WTC11 (cell line): ENCODE data around the gene FCRL6. TPM values are rescaled to one million over a fixed set of nuclear protein-coding genes. Genes with fewer than 3 reads are reported as not detected.
A peak's percentile ranks its signal among the peaks of the same experiment; 100 is the strongest.

Experiments used
- ATAC-seq: fragments of 200-7000 bp; cut with Tn5 transposase; 2 replicates; pipeline ENCODE4 v1.10.0; 2021; ENCODE audit warnings: mild to moderate bottlenecking, moderate library complexity
- CTCF ChIA-PET: fragments of 300-600 bp; sonication (Branson Sonifier 250); formaldehyde crosslinking; loops from one replicate; lab custom pipeline; 2021; ENCODE audit warnings: antibody characterized with exemption; lab: Charles Lee
- POLR2A ChIA-PET: fragments of 350-600 bp; sonication (Branson Sonifier 250); formaldehyde crosslinking; loops from one replicate; lab custom pipeline; 2021; ENCODE audit warnings: antibody characterized with exemption; lab: Charles Lee
- DNase-seq: peaks from one replicate; pipeline ENCODE4 v3.0.0; 2021; ENCODE audit warnings: low spot score
- H3K27ac Mint-ChIP-seq: 2 replicates; pipeline ENCODE4 v1.8.0; 2021; ENCODE audit warnings: mixed read lengths
- H3K27me3 Mint-ChIP-seq: 2 replicates; pipeline ENCODE4 v1.8.0; 2021; ENCODE audit warnings: low read depth, mild to moderate bottlenecking, moderate library complexity, mixed read lengths
- H3K36me3 Mint-ChIP-seq: 2 replicates; pipeline ENCODE4 v1.8.0; 2021; ENCODE audit warnings: mixed read lengths
- H3K4me1 Mint-ChIP-seq: 2 replicates; pipeline ENCODE4 v1.8.0; 2022; ENCODE audit warnings: mixed read lengths
- H3K4me3 Mint-ChIP-seq: 2 replicates; pipeline ENCODE4 v1.8.0; 2021; ENCODE audit warnings: mild to moderate bottlenecking, moderate library complexity, mixed read lengths
- H3K9me3 Mint-ChIP-seq: 2 replicates; pipeline ENCODE4 v1.8.0; 2021; ENCODE audit warnings: mixed read lengths
- CREM ChIP-seq: sonication (generic); formaldehyde crosslinking; IDR thresholded peaks from 2 replicates; pipeline ENCODE4 v1.8.1; 2022; ENCODE audit warnings: mild to moderate bottlenecking, missing genetic modification reagents, moderate library complexity
- ELF4 ChIP-seq: sonication (generic); formaldehyde crosslinking; IDR thresholded peaks from 2 replicates; pipeline ENCODE4 v1.8.1; 2022; ENCODE audit warnings: low read depth, mild to moderate bottlenecking, moderate library complexity, missing genetic modification reagents
- EMX1 ChIP-seq: fragments of 250-450 bp; sonication (Bioruptor Pico); IDR thresholded peaks from 2 replicates; pipeline ENCODE4 v1.8.0; 2021; ENCODE audit warnings: mild to moderate bottlenecking
- FOXP1 ChIP-seq: sonication (generic); formaldehyde crosslinking; IDR thresholded peaks from 2 replicates; pipeline ENCODE4 v1.8.0; 2022; ENCODE audit warnings: missing genetic modification reagents, mild to moderate bottlenecking, moderate library complexity, borderline replicate concordance
- GABPB1 ChIP-seq: sonication (generic); formaldehyde crosslinking; IDR thresholded peaks from 2 replicates; pipeline ENCODE4 v1.8.1; 2023; ENCODE audit warnings: mild to moderate bottlenecking, missing genetic modification reagents
- IRF2 ChIP-seq: sonication (generic); formaldehyde crosslinking; IDR thresholded peaks from 2 replicates; pipeline ENCODE4 v1.8.0; 2022; ENCODE audit warnings: low read depth, missing genetic modification reagents, borderline replicate concordance
- JAZF1 ChIP-seq: fragments of 250-450 bp; sonication (Bioruptor Pico); IDR thresholded peaks from 2 replicates; pipeline ENCODE4 v1.9.0; 2021; ENCODE audit warnings: moderate library complexity, mild to moderate bottlenecking, inconsistent platforms
- JUN ChIP-seq: sonication (generic); formaldehyde crosslinking; IDR thresholded peaks from 2 replicates; pipeline ENCODE4 v1.8.0; 2023; ENCODE audit warnings: mild to moderate bottlenecking, missing genetic modification reagents
- MXD4 ChIP-seq: fragments of 250-450 bp; sonication (Bioruptor Pico); IDR thresholded peaks from 2 replicates; pipeline ENCODE4 v1.8.0; 2021; ENCODE audit warnings: mild to moderate bottlenecking, moderate library complexity, borderline replicate concordance
- NR3C1 ChIP-seq: sonication (generic); formaldehyde crosslinking; conservative IDR thresholded peaks from 2 replicates; pipeline ENCODE4 v1.8.1; 2023; ENCODE audit warnings: low read depth, mild to moderate bottlenecking, missing genetic modification reagents
- RORB ChIP-seq: fragments of 250-450 bp; sonication (Bioruptor Pico); IDR thresholded peaks from 2 replicates; pipeline ENCODE4 v1.9.0; 2021; ENCODE audit warnings: mild to moderate bottlenecking
- ZBTB21 ChIP-seq: sonication (generic); formaldehyde crosslinking; IDR thresholded peaks from 2 replicates; pipeline ENCODE4 v1.8.1; 2023; ENCODE audit warnings: mild to moderate bottlenecking, missing genetic modification reagents, borderline replicate concordance
- ZNF121 ChIP-seq: sonication (generic); formaldehyde crosslinking; IDR thresholded peaks from 2 replicates; pipeline ENCODE4 v1.8.0; 2023; ENCODE audit warnings: missing genetic modification reagents
- ZNF138 ChIP-seq: sonication (generic); formaldehyde crosslinking; conservative IDR thresholded peaks from 2 replicates; pipeline ENCODE4 v1.8.1; 2022; ENCODE audit warnings: mild to moderate bottlenecking, moderate library complexity, missing genetic modification reagents
- ZNF232 ChIP-seq: sonication (generic); formaldehyde crosslinking; IDR thresholded peaks from 2 replicates; pipeline ENCODE4 v1.8.0; 2022; ENCODE audit warnings: mild to moderate bottlenecking, missing genetic modification reagents
- ZNF423 ChIP-seq: fragments of 250-450 bp; sonication (Bioruptor Pico); IDR thresholded peaks from 2 replicates; pipeline ENCODE4 v2.1.2; 2022; ENCODE audit warnings: mild to moderate bottlenecking, moderate library complexity
- total RNA-seq: library from RNA; stranded (reverse); gene quantifications from 3 replicates; pipeline ENCODE4 v1.2.3, GENCODE V29; 2021
- TF ChIP-seq, protein P1 (sequence below): fragments of 250-450 bp; sonication (Bioruptor Pico); IDR thresholded peaks from 2 replicates; pipeline ENCODE4 v1.9.0; 2021; ENCODE audit warnings: moderate library complexity, mild to moderate bottlenecking, inconsistent platforms, borderline replicate concordance
- TF ChIP-seq, protein P2 (sequence below): sonication (generic); formaldehyde crosslinking; IDR thresholded peaks from 2 replicates; pipeline ENCODE4 v1.8.1; 2022; ENCODE audit warnings: mild to moderate bottlenecking, moderate library complexity, missing genetic modification reagents
- TF ChIP-seq, protein P3 (sequence below): sonication (generic); formaldehyde crosslinking; IDR thresholded peaks from 2 replicates; pipeline ENCODE4 v1.8.1; 2023; ENCODE audit warnings: mild to moderate bottlenecking, missing genetic modification reagents, moderate library complexity
- TF ChIP-seq, protein P4 (sequence below): sonication (generic); formaldehyde crosslinking; IDR thresholded peaks from 2 replicates; pipeline ENCODE4 v1.8.1; 2023; ENCODE audit warnings: mild to moderate bottlenecking, missing genetic modification reagents
- TF ChIP-seq, protein P5 (sequence below): fragments of 250-450 bp; sonication (Bioruptor Pico); IDR thresholded peaks from 2 replicates; pipeline ENCODE4 v1.9.0; 2021; ENCODE audit warnings: mild to moderate bottlenecking
- TF ChIP-seq, protein P6 (sequence below): sonication (generic); formaldehyde crosslinking; IDR thresholded peaks from 2 replicates; pipeline ENCODE4 v1.8.0; 2022; ENCODE audit warnings: mild to moderate bottlenecking, missing genetic modification reagents
- TF ChIP-seq, protein P7 (sequence below): sonication (generic); formaldehyde crosslinking; IDR thresholded peaks from 2 replicates; pipeline ENCODE4 v1.8.1; 2022; ENCODE audit warnings: mild to moderate bottlenecking, missing genetic modification reagents, moderate library complexity, borderline replicate concordance

Gene FCRL6
- total RNA-seq, 1 experiment from 2014 or later = not detected

DNA sequence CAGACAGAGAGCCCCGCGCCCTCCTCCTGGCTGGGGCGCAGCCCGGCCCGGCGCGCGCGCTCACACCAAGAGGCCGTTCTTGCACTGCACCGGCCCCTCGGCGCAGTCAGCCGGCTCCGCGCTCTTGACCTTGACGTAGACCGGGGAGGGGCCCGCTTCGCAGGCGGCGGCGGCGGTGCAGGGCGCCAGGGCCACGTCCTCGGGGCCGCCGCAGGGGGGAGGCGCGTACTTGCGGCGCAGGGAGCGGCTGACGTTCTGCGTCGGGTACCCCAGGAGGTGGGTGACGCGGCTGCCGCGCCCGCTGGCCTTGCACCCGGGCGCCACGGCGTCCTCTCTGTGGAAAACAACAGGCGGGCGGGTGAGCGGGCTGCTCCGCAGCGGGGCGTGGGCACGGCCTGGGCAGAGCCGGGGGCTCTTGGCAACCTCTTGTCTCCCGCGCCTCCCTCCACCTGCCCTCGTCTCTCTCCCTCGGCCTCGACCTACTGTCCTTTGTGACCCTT is 52.6 kb downstream of the FCRL6 start (continued):
- TF ChIP-seq CREM (CRISPR knock-in tag) = peak; percentile 48; the same call in 1 of the 2 replicates
- TF ChIP-seq ZNF138 (CRISPR knock-in tag) = 0 out of 2 replicates have a peak, but pooled peaks have one; percentile 48
- TF ChIP-seq, protein P1, sequence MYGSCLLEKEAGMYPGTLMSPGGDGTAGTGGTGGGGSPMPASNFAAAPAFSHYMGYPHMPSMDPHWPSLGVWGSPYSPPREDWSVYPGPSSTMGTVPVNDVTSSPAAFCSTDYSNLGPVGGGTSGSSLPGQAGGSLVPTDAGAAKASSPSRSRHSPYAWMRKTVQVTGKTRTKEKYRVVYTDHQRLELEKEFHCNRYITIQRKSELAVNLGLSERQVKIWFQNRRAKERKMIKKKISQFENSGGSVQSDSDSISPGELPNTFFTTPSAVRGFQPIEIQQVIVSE (CRISPR knock-in tag) = no peak
- TF ChIP-seq, protein P2, sequence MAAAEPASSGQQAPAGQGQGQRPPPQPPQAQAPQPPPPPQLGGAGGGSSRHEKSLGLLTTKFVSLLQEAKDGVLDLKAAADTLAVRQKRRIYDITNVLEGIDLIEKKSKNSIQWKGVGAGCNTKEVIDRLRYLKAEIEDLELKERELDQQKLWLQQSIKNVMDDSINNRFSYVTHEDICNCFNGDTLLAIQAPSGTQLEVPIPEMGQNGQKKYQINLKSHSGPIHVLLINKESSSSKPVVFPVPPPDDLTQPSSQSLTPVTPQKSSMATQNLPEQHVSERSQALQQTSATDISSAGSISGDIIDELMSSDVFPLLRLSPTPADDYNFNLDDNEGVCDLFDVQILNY (CRISPR knock-in tag) = peak; percentile 62; the same call in 1 of the 2 replicates
- TF ChIP-seq FOXP1 (CRISPR knock-in tag) = peak; percentile 48; the same call in 1 of the 2 replicates
- TF ChIP-seq ZBTB21 (CRISPR knock-in tag) = peak; percentile 71; the same call in 1 of the 2 replicates
- peak; percentile 85 for TF ChIP-seq ZNF423

DNA sequence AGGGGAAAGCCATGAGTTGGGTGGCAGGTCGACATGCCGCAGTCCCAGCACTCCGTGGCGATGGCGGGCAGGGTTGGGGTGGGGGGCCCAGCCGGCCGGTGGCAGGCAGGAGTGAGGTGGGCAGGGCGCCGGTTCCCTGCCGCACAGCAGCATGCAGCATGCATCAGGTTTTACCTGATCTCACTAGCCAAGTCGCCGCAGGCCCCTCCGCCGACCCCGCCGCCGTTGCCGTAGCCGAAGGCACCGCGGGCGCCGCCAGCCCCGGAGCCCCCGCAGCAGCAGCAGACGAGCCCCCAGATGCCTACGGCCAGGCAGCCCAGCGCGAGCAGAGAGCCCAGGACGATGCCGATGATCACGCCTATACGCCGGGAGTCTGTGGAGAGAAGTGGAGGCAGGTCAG is 53.5 kb downstream of the FCRL6 start:
- no peak overlapping the region for H3K4me3 Mint-ChIP-seq
- peaks cover 43% of the 10 kb centered on the region for H3K27me3 Mint-ChIP-seq
- H3K27ac Mint-ChIP-seq = no peak overlapping the region
- no peak for ATAC-seq
- TF ChIP-seq JAZF1 (CRISPR knock-in tag) = no peak
- TF ChIP-seq, protein P2 (CRISPR knock-in tag) = no peak
- no peak for TF ChIP-seq MXD4
- TF ChIP-seq, protein P3, sequence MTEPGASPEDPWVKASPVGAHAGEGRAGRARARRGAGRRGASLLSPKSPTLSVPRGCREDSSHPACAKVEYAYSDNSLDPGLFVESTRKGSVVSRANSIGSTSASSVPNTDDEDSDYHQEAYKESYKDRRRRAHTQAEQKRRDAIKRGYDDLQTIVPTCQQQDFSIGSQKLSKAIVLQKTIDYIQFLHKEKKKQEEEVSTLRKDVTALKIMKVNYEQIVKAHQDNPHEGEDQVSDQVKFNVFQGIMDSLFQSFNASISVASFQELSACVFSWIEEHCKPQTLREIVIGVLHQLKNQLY (CRISPR knock-in tag) = no peak
- TF ChIP-seq, protein P4, sequence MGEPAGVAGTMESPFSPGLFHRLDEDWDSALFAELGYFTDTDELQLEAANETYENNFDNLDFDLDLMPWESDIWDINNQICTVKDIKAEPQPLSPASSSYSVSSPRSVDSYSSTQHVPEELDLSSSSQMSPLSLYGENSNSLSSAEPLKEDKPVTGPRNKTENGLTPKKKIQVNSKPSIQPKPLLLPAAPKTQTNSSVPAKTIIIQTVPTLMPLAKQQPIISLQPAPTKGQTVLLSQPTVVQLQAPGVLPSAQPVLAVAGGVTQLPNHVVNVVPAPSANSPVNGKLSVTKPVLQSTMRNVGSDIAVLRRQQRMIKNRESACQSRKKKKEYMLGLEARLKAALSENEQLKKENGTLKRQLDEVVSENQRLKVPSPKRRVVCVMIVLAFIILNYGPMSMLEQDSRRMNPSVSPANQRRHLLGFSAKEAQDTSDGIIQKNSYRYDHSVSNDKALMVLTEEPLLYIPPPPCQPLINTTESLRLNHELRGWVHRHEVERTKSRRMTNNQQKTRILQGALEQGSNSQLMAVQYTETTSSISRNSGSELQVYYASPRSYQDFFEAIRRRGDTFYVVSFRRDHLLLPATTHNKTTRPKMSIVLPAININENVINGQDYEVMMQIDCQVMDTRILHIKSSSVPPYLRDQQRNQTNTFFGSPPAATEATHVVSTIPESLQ = no peak
- no peak for TF ChIP-seq JUN (CRISPR knock-in tag)
- TF ChIP-seq, protein P5, sequence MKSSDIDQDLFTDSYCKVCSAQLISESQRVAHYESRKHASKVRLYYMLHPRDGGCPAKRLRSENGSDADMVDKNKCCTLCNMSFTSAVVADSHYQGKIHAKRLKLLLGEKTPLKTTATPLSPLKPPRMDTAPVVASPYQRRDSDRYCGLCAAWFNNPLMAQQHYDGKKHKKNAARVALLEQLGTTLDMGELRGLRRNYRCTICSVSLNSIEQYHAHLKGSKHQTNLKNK = no peak
- TF ChIP-seq, protein P6, sequence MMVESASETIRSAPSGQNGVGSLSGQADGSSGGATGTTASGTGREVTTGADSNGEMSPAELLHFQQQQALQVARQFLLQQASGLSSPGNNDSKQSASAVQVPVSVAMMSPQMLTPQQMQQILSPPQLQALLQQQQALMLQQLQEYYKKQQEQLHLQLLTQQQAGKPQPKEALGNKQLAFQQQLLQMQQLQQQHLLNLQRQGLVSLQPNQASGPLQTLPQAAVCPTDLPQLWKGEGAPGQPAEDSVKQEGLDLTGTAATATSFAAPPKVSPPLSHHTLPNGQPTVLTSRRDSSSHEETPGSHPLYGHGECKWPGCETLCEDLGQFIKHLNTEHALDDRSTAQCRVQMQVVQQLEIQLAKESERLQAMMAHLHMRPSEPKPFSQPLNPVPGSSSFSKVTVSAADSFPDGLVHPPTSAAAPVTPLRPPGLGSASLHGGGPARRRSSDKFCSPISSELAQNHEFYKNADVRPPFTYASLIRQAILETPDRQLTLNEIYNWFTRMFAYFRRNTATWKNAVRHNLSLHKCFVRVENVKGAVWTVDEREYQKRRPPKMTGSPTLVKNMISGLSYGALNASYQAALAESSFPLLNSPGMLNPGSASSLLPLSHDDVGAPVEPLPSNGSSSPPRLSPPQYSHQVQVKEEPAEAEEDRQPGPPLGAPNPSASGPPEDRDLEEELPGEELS (CRISPR knock-in tag) = no peak
- no peak for TF ChIP-seq CREM (CRISPR knock-in tag)
- POLR2A ChIA-PET = no interaction called here
- CTCF ChIA-PET = interaction anchor here (1.0 to 3.2 kb wide), 3 partner anchors 37 to 151 kb away, joined by 3 to 14 read pairs (median 13); no protein-coding TSS in a partner anchor
- no peak for DNase-seq
- H3K4me1 Mint-ChIP-seq = peaks cover 6% of the 10 kb centered on the region
- no peaks in the 10 kb centered on the region for H3K9me3 Mint-ChIP-seq
- H3K36me3 Mint-ChIP-seq = no peaks in the 10 kb centered on the region

DNA sequence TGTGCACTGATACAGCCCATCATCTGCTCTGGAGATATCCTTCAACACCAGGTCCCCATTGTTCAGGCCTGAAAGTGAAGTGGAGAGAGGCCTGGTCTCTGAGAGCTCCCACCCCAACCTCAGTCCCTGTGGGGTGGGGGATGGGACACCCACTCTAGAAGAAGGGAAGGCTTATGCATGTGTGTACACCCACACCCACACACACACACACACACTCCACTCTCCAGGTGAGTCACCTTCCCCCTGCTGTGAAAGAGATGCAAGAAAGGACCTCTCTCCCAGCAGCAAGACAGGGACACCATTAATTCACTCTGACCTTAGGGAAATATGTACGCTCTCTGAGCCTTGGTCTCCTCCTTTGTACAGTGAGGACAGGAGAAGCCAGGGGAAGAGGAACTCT is 54.4 kb downstream of the FCRL6 start:
- H3K4me3 Mint-ChIP-seq = no peak overlapping the region
- ChIA-PET POLR2A (interaction anchor here (0.5 kb wide), 1 partner anchor 46 kb away, joined by 3 read pairs; no protein-coding TSS in a partner anchor), CTCF (interaction anchor here (1.4 kb wide), 1 partner anchor 76 kb away, joined by 4 read pairs; the partner anchor contains the start of gene DUSP23)
- H3K27ac Mint-ChIP-seq = no peak overlapping the region
- peaks cover 44% of the 10 kb centered on the region for H3K27me3 Mint-ChIP-seq
- H3K9me3 Mint-ChIP-seq = no peaks in the 10 kb centered on the region
- H3K36me3 Mint-ChIP-seq = no peaks in the 10 kb centered on the region
- DNase-seq = no peak
- ATAC-seq = no peak
- peaks cover 7% of the 10 kb centered on the region for H3K4me1 Mint-ChIP-seq
- TF ChIP-seq EMX1 (CRISPR knock-in tag) (no peak), IRF2 (CRISPR knock-in tag) (no peak), RORB (CRISPR knock-in tag) (no peak), ZNF121 (CRISPR knock-in tag) (no peak), ZNF232 (CRISPR knock-in tag) (no peak), GABPB1 (no peak), NR3C1 (CRISPR knock-in tag) (no peak), ELF4 (CRISPR knock-in tag) (no peak)
- TF ChIP-seq, protein P5 = no peak
- TF ChIP-seq, protein P7, sequence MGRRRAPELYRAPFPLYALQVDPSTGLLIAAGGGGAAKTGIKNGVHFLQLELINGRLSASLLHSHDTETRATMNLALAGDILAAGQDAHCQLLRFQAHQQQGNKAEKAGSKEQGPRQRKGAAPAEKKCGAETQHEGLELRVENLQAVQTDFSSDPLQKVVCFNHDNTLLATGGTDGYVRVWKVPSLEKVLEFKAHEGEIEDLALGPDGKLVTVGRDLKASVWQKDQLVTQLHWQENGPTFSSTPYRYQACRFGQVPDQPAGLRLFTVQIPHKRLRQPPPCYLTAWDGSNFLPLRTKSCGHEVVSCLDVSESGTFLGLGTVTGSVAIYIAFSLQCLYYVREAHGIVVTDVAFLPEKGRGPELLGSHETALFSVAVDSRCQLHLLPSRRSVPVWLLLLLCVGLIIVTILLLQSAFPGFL = no peak
